IPS-18c (cell line): ENCODE results near the gene RNF213.

ENCODE experiments used
- H3K4me3 ChIP-seq: 2 replicates; pipeline ENCODE4 v1.7.0; 2013; ENCODE audit warnings: low read depth, mild to moderate bottlenecking, low read length, moderate library complexity; ENCODE audit not compliant: insufficient read depth
- H3K9me3 ChIP-seq: one replicate; pipeline ENCODE4 v1.6.1; 2013; ENCODE audit warnings: mild to moderate bottlenecking, low read length, moderate library complexity; ENCODE audit not compliant: control insufficient read depth, insufficient read depth

The RNF213 gene

DNA sequence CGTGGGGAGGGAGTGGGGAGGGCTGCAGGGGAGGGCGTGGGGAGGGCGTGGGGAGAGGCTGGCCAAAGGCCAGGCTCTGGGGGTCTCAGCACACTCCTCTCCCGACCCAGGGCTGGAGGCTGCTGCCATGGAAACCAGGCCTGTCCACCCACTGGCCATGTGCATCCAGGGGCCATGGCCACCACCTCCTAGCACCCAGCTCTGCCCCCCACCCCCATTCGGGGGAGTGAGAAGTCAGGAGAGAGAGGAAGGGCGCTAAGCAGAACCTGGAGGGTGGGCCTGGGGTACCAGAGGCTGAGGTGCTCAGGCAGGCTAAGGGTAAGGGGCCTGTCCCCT is 184.0 kb downstream of the RNF213 start:
- H3K9me3 ChIP-seq: no peaks in the 10 kb centered on the region
- no peak overlapping the region for H3K4me3 ChIP-seq

GRCh38 chr17:80445007-80445725 is 184.5 kb downstream of the RNF213 start:
- Histone ChIP-seq H3K9me3 (no peaks in the 10 kb centered on the region), H3K4me3 (no peak overlapping the region; the same call in 1 of the 2 replicates)

DNA sequence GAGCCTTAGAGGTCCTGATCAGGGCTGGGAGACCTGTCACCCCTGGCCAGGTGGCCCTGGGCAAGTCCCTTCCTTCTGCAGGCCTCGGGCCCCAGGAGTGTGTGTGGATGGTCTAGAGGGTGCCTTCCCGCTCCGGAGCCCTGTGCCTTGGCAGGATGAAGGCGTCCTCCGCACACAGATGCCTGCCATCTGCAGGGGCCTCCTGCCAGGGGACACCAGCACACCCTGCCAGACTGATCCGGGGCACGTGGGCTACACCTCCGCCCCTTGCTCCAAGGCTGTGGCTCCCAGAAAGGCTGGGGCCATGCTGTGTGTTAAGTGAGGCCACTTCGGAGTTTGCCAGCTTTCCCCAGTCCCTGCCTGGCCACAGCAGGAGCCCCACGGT is 185.1 kb downstream of the RNF213 start:
- no peaks in the 10 kb centered on the region for H3K9me3 ChIP-seq
- no peak overlapping the region for H3K4me3 ChIP-seq

GRCh38 chr17:80446645-80447405 is 186.2 kb downstream of the RNF213 start:
- Histone ChIP-seq H3K4me3 (no peak overlapping the region), H3K9me3 (no peaks in the 10 kb centered on the region)

- H3K4me3 ChIP-seq: no peak overlapping the region
- no peaks in the 10 kb centered on the region for H3K9me3 ChIP-seq
Observed at GRCh38 chr17:80447790-80448189, 187.1 kb downstream of the RNF213 start.
